NK-92 (cell line): ENCODE results near the gene SRCAP.
"Not testable (repeated sequence)": the region's sequence is repeated elsewhere in the genome, so short reads cannot be mapped to it uniquely, and the experiment has no call there.

Source experiments
- DNase-seq: peaks from one replicate; lab custom pipeline; 2025; ENCODE audit not compliant: unreplicated experiment; lab: John Stamatoyannopoulos, UW

Gene SRCAP

DNA sequence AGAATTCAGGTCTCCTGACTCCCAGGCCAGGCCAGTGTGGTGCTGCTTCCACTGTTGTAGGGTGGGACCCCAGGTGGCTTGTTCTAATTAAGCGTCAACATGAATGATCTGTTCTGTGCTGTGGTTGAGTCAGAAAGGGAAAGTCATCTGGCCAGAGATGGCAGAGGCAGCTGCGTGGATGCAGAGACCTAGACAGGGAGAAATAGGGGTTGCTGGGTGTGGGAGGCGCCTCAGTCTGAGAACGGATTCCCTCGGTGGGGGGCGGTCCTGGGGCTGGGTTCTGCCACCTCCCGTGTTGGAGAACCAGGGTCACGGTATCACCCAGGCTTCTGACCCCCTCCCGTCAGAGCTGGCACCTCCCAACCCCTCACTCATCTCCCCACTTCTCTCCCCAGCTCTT, 35.2 kb upstream of the SRCAP start:
- DNase-seq: no peak

DNA sequence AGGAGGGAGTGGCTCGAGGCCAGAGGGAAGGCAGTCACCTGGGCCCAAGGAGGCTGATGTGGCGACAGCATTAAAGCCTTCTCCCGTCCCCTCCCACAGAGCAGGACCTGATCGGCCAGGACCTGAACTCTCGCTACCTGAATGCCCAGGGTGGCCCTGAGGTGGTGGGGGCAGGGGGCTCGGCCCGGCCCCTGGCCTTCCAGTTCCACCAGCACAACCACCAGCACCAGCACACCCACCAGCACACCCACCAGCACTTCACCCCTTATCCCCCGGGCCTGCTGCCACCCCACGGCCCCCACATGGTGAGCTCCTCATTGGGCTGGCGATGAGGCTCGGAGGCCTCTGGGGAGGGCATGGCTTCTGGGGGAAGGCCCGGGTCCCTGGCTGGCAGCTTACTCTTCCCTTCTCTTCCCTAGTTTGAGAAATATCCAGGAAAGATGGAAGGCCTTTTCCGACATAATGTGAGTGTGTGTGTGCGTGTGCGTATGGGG, 34.3 kb upstream of the SRCAP start:
- DNase-seq: no peak

DNA sequence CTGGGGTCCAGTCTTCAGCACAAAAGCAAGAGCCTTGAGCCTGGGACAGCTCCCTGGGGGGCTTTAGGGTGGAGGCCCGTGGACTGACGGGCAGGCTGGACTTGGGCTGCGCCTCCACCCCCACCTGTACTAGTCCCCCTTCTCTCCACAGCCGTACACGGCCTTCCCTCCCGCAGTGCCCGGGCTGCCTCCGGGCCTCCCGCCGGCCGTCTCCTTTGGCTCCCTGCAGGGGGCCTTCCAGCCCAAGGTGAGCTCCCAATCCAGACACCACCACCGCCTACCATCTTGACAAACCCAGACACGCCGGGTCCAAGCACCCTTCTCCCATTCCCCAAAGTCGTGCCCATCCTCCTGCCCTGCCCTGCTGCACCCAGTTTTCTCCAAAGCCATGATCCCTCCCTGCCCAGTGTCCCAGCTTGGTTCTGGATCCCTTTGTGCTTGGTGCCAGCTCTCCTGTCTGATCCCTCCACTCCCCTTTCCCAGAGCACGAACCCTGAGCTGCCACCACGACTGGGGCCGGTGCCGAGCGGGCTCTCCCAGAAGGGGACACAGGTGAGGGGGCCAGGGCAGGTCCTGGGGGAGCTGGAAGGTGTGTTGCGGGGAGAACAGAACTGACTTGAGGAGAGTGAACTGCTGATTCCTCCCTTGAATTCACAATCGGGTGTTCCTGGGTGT, 33.7 kb upstream of the SRCAP start:
- no peak for DNase-seq

- DNase-seq: no peak
Measured at GRCh38 chr16:30665830-30666190, 33.2 kb upstream of the SRCAP start.

DNA sequence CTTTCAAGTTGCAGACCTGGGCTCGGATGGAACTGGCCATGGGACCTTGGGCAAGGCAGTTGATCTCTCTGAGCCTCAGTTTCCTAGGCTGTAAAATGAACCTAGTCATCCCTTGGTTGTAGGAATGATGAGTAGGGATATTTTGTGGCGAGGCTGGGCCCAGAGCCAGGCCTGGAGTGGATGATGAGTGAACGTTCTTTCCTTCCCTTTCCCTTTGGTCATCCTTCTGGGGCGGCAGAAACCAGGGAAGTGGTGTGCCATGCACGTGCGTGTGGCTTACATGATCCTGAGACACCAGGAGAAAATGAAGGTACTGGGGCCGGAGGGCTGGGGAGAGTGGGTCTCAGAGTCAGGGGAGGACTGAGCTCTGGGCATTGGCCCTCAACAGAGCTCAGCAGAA, 32.3 kb upstream of the SRCAP start:
- DNase-seq: no peak

- no peak for DNase-seq
Measured at GRCh38 chr16:30667361-30667905, 31.5 kb upstream of the SRCAP start.

GRCh38 chr16:30668393-30668792, 30.6 kb upstream of the SRCAP start:
- no peak for DNase-seq

GRCh38 chr16:30669026-30669902, 29.7 kb upstream of the SRCAP start:
- DNase-seq: no peak

DNA sequence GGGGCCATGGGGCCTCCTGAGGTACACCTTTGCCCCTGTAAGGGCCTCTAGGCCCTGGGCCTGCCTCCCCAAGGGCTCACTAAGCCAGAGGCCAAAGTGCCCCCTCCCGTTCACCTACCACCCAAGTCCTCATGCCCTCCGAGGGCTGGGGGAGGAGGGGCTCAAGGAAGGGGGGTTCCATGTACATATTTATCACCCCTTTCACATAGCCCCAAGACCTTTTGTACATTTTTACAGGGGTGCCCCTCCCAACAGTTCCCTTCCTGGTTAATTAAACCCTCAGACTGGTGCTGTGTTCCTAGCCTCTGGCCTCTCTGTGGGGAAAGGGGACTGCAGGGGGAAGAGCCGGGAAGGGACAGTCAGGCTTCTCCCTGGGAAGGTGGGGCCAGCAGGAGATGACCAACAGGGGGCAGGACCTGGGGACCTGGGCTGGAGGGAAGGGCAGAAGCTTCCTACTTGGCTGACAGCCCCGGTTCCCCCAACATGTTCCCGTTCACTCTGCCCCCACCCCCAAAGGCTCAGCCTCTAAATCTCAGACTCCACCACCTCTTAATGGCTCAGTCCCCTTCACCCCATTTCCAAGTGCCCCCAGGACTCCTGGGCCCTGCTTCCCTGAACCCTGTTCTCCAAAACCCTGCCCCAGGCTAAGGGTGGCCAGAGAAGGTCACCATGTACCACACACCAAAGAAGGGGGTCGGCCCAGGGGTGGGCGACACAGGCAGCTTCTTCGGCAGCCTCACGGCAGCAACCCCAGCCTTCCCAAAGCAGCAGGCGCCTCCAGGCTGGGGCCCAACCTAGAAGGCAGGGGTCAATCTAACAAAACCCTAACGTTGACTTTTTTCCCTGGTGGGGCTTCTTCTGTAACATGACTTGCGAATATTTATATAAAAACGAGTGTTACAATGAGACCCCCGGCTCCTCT, 28.8 kb upstream of the SRCAP start:
- DNase-seq: no peak

DNA sequence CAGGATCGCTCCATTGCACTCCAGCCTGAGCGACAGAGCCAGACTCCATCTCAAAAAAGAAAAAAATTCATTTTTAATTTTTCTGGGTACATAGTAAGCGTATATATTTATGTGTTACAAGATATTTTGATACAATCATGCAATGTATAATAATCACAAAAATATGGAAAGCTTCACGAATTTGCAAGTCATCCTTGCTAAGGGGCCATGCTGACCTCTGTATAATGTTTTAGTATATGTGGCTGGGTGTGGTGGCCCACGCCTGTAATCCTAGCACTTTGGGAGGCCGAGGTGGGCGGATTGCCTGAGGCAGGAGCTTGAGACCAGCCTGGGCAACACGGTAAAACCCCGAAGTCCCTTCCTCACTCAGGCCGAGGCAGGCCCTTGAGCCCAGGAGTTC, 23.8 kb upstream of the SRCAP start:
- no peak for DNase-seq

- DNase-seq: no peak
Measured at GRCh38 chr16:30677931-30678585, 20.9 kb upstream of the SRCAP start.

GRCh38 chr16:30678586-30678970, 20.4 kb upstream of the SRCAP start:
- no peak for DNase-seq

DNA sequence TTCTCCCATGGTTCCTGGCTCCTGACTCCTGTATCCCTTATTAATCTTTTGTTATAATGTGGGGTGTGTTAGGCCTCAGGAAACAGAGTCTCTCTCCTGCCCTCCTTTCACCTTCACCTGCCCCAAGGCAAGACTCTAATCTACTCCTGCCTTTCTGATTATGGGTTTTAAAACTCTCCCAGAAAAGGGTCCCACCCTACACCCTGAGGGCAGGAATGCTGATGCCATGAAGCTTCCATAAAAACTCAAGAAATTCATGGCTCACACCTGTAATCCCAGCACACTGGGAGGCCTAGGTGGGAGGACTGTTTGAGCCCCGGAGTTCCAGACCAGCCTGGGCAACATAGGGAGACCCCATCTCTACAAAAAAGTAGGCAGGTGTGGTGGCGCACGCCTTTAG, 18.6 kb upstream of the SRCAP start:
- DNase-seq: no peak

DNA sequence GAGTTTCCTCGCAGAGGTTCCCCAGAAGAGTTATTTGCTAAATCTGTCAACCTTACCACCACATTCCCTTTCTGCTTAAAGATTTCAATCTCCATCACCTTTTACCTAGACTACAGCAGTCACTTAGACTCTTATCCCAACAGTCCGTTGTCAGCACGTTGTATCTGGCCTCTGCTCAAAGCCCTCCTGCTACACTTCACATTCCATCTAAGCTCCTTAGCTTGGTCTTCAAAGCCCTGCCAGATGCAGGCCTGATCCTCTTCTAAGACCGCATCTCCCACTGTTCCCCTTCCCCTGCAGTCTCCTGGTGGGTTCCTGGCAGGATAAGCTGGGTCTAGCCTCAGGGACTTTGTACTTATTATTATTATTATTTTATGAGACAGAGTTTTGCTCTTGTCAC, 10.3 kb upstream of the SRCAP start:
- no peak for DNase-seq

DNA sequence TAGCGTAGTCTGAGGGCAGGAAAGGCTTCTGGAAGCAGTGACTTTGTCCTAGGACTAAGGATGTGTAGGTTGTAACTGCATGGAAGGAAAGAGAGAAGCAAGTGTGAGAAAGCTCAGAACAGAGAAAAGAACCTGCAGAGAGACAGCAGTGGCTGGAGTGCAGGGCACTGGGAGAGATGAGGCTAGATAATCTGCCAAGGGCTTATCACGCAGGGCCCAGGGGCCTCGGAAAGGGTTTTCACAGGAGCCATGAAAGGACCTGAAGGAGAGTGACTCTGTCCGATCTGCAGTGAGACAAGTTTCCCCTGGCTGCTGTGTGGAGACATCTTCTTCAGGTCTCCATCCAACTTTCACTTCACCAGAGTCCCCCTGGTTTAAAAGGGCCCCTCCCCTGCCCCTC, 7.1 kb upstream of the SRCAP start:
- DNase-seq: no peak

DNA sequence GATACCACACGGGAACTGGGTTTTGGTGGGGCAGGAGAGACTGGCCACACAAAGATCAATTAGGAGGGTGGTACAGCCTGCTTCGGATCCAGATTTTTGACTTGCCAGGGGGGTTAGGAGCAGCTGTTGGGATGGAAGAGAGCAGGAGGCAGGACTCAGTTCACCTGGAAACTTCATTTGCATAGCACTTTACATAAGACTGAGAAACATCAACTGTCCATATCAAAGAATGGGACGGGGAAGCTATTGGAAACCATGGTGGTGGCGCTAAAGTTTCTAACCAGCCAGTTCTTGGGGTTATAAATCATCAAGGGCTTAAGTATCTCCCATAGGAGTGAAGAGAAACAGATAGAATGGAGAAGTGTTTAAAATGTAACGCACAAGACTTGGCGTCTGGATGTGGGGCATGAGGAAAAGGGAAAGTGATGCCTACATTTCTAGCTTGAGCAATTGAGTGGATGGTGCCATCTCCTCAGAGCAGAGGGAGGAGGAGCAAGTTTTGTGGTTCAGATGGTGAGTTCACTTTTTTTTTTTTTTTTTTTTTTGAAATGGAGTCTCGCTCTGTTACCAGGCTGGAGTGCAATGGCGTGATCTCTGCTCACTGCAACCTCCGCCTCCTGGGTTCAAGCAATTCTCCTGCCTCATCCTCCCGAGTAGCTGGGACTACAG, 6.4 kb upstream of the SRCAP start:
- no peak for DNase-seq

DNA sequence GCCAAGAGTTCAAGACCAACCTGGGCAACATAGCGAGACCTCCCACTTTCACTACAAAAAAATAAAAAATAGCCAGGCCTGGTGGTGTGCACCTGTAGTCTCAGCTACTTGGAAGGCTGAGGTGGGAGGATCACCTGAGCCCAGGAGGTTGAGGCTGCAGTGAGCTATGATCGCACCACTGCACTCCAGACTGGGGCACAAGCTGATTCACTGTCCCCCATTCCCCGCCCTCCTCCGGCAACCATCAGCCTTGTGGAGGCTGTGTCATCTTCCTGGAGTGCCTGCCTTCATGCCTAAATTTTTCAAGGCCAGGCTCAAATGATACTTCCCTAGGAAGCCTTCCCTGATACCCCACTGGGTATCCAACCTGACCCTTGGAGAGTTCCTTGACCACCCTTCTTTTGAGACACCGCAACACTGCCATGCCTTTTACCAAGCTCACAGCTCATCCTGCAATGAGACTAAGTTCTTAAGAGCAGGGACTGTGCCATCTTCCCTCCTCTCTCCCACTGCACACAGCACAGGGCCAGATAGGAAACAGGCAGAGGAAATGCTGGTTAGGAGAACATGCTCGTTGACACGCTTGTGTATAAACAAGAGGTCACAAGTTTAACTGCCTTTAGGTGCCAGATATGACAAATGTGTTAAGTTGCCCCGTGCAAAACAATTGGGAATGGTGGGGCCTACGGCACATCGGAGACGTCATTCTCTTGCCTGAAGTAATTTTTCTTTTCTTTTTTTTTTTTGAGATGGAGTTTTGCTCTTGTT, 3.9 kb upstream of the SRCAP start:
- no peak for DNase-seq

GRCh38 chr16:30696646-30697045, 2.3 kb upstream of the SRCAP start:
- not testable (repeated sequence) for DNase-seq
